ENCODE measurements around the gene JMJD1C.

GRCh38 chr10:63474488-63474887, 8.7 kb upstream of the JMJD1C start:
- TF ChIP-seq ZNF274 (IDR thresholded peaks at IDR 0.05; ENCODE audit: low read depth, low read length) (no peak), SUZ12 (IDR thresholded peaks at IDR 0.05; ENCODE audit: extremely low read depth, insufficient read depth, insufficient read length) (no peak)

Data from NT2/D1 (cell line).